GM19463 (cell line): Measurements from ENCODE around the gene TPM3.
"Not testable (repeated sequence)": the region's sequence is repeated elsewhere in the genome, so short reads cannot be mapped to it uniquely, and the experiment has no call there.

Experiments
- ATAC-seq: cut with Tn5 transposase; IDR thresholded peaks from one replicate; pipeline ENCODE4 v1.9.1; 2021; ENCODE audit warnings: mild to moderate bottlenecking, moderate library complexity; ENCODE audit not compliant: unreplicated experiment

TPM3 gene

GRCh38 chr1:154191990-154192461 lies at the start of gene TPM3:
TPM3 (minus strand) TSS chr1:154192100; CDS start chr1:154192018, 82 bp downstream.
- no peak for ATAC-seq

GRCh38 chr1:154240294-154240833 lies 48.5 kb upstream of the TPM3 start:
- no peak for ATAC-seq

- no peak for ATAC-seq
Observed at GRCh38 chr1:154239491-154239890, 47.6 kb upstream of the TPM3 start.

- ATAC-seq = no peak
Observed at GRCh38 chr1:154237880-154238506, 46.1 kb upstream of the TPM3 start.

- ATAC-seq = no peak
Observed at GRCh38 chr1:154237435-154237834, 45.5 kb upstream of the TPM3 start.

- no peak for ATAC-seq
Observed at GRCh38 chr1:154236855-154237254, 45.0 kb upstream of the TPM3 start.

GRCh38 chr1:154233127-154233526 lies 41.2 kb upstream of the TPM3 start:
- ATAC-seq = not testable (repeated sequence)

GRCh38 chr1:154231112-154231511 lies 39.2 kb upstream of the TPM3 start:
- ATAC-seq = not testable (repeated sequence)

- ATAC-seq = no peak
Observed at GRCh38 chr1:154225370-154225769, 33.5 kb upstream of the TPM3 start.

- ATAC-seq = no peak
Observed at GRCh38 chr1:154223621-154224020, 31.7 kb upstream of the TPM3 start.

GRCh38 chr1:154222918-154223317 lies 31.0 kb upstream of the TPM3 start:
- no peak for ATAC-seq

- no peak for ATAC-seq
Observed at GRCh38 chr1:154222518-154222917, 30.6 kb upstream of the TPM3 start.

- no peak for ATAC-seq
Observed at GRCh38 chr1:154221278-154222001, 29.5 kb upstream of the TPM3 start.

- no peak for ATAC-seq
Observed at GRCh38 chr1:154220970-154221277, 29.0 kb upstream of the TPM3 start.

GRCh38 chr1:154220071-154220969 lies 28.4 kb upstream of the TPM3 start, which contains the start of gene UBAP2L:
UBAP2L (plus strand) TSS chr1:154220955; CDS start chr1:154225124, 4,169 bp downstream.
- peak; percentile 92 for ATAC-seq

- ATAC-seq = no peak
Observed at GRCh38 chr1:154219541-154219940, 27.6 kb upstream of the TPM3 start.

- ATAC-seq = no peak
Observed at GRCh38 chr1:154218545-154218944, 26.6 kb upstream of the TPM3 start.

GRCh38 chr1:154213274-154213673 lies 21.4 kb upstream of the TPM3 start:
- no peak for ATAC-seq

GRCh38 chr1:154212083-154212482 lies 20.2 kb upstream of the TPM3 start:
- no peak for ATAC-seq

- no peak for ATAC-seq
Observed at GRCh38 chr1:154208677-154209388, 16.9 kb upstream of the TPM3 start.

- ATAC-seq = no peak
Observed at GRCh38 chr1:154207262-154207661, 15.4 kb upstream of the TPM3 start.
